Parathyroid adenoma (tissue), 2 donors: Measurements from ENCODE around the gene PRKCG.
"Not testable (repeated sequence)": the region's sequence is repeated elsewhere in the genome, so short reads cannot be mapped to it uniquely, and the experiment has no call there.

Experiments
- H2AFZ ChIP-seq: fragments of 300-600 bp; sonication (generic); one replicate; pipeline ENCODE4 v1.7.0; 2017; ENCODE audit warnings: antibody characterized with exemption, mild to moderate bottlenecking
- H3K27ac ChIP-seq: fragments of 300-600 bp; sonication (generic); one replicate; pipeline ENCODE4 v1.7.0; 2017
- H3K27me3 ChIP-seq: fragments of 300-600 bp; sonication (generic); one replicate; pipeline ENCODE4 v1.7.0; 2017; ENCODE audit warnings: low read length; ENCODE audit not compliant: control insufficient read depth, insufficient read depth
- H3K36me3 ChIP-seq: fragments of 300-600 bp; sonication (generic); one replicate; pipeline ENCODE4 v1.7.0; 2017; ENCODE audit warnings: low read length; ENCODE audit not compliant: control insufficient read depth, insufficient read depth
- H3K4me1 ChIP-seq: fragments of 300-600 bp; sonication (generic); one replicate; pipeline ENCODE4 v1.7.0; 2017; ENCODE audit warnings: control low read depth
- H3K4me2 ChIP-seq: fragments of 300-600 bp; sonication (generic); one replicate; pipeline ENCODE4 v1.7.0; 2017; ENCODE audit warnings: low read length
- H3K4me3 ChIP-seq: fragments of 300-600 bp; sonication (generic); one replicate; pipeline ENCODE4 v1.7.0; 2017; ENCODE audit warnings: low read depth, low read length
- H3K79me2 ChIP-seq: fragments of 300-600 bp; sonication (generic); one replicate; pipeline ENCODE4 v1.7.0; 2017; ENCODE audit warnings: control low read depth
- H3K9ac ChIP-seq: fragments of 300-600 bp; sonication (generic); one replicate; pipeline ENCODE4 v1.7.0; 2017; ENCODE audit warnings: mild to moderate bottlenecking
- H3K9me3 ChIP-seq: fragments of 300-600 bp; sonication (generic); one replicate; pipeline ENCODE4 v1.7.0; 2017; ENCODE audit warnings: low read length; ENCODE audit not compliant: control insufficient read depth
- CTCF ChIP-seq: fragments of 300-600 bp; sonication (generic); IDR thresholded peaks from one replicate; pipeline ENCODE4 v1.7.0; 2017; ENCODE audit warnings: antibody characterized with exemption, mild to moderate bottlenecking
- donor health status: primary hyperparathyroidism.

Gene PRKCG

GRCh38 chr19:53881482-53882390, at the start of gene PRKCG:
Gene PRKCG (plus strand): TSS chr19:53882197. CDS start chr19:53882495, 298 bp downstream.
- Histone ChIP-seq H3K79me2 (no peaks in the 10 kb centered on the region), H3K36me3 (no peaks in the 10 kb centered on the region), H3K9me3 (no peaks in the 10 kb centered on the region), H3K4me2 (peak within 1 kb of the TSS; percentile 75), H2AFZ (peak within 1 kb of the TSS; percentile 81), H3K9ac (peak within 1 kb of the TSS; percentile 3), H3K27me3 (no peaks in the 10 kb centered on the region), H3K4me3 (peak within 1 kb of the TSS; percentile 65), H3K27ac (peak within 1 kb of the TSS; percentile 69), H3K4me1 (peaks cover 13% of the 10 kb centered on the region)
- peak; percentile 72 for TF ChIP-seq CTCF

GRCh38 chr19:53832861-53833260, 49.1 kb upstream of the PRKCG start:
- not testable (repeated sequence) for H3K36me3 ChIP-seq, H3K4me1 ChIP-seq, H2AFZ ChIP-seq, H3K27ac ChIP-seq, H3K79me2 ChIP-seq, H3K9ac ChIP-seq, H3K9me3 ChIP-seq, H3K27me3 ChIP-seq, H3K4me2 ChIP-seq, H3K4me3 ChIP-seq

DNA sequence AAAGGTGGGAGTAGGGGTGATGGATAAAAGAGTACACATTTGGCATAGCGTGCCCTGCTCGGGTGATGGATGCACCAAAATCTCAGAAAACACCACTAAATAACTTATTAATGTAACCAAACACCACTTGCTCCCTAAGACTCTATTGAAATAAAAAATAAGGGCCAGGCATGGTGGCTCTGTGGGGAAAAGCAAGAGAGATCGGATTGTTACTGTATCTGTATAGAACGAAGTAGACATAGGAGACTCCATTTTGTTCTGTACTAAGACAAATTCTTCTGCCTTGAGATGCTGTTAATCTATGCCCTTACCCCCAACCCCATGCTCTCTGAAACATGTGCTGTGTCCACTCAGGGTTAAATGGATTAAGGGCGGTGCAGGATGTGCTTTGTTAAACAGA, 43.6 kb upstream of the PRKCG start:
- not testable (repeated sequence) for H3K27ac ChIP-seq, H3K9ac ChIP-seq, H3K36me3 ChIP-seq, H3K79me2 ChIP-seq, H3K4me2 ChIP-seq, H3K4me3 ChIP-seq, H3K27me3 ChIP-seq, H2AFZ ChIP-seq, H3K9me3 ChIP-seq, H3K4me1 ChIP-seq

GRCh38 chr19:53840241-53840640, 41.8 kb upstream of the PRKCG start:
- H3K4me2 ChIP-seq, H3K9me3 ChIP-seq: not testable (repeated sequence)

DNA sequence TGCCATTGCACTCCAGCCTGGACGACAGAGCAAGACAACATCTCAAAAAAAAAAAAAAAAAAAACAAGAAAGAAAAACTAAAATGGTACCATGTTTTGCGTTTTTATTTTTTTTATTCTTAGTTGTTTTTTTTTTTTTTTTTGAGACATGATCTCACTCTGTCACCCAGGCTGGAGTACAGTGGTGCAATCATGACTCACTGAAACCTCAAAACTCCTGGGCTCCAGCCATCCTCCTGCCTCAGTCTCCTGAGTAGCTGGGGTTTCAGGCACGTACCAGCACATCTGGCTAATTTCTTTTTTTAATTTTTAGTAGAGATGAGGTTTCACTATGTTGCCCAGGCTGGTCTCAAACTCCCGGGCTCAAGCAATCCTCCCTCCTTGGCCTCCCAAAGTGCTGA, 41.1 kb upstream of the PRKCG start:
- not testable (repeated sequence) for H3K27me3 ChIP-seq, H3K79me2 ChIP-seq, H3K9me3 ChIP-seq, H3K9ac ChIP-seq, H3K4me1 ChIP-seq, H3K4me2 ChIP-seq, H3K27ac ChIP-seq, H3K36me3 ChIP-seq, H2AFZ ChIP-seq, H3K4me3 ChIP-seq

More at GRCh38 chr19:53840241-53840640, 41.8 kb upstream of the PRKCG start:
- H3K4me1 ChIP-seq, H3K9ac ChIP-seq, H3K4me3 ChIP-seq, H3K79me2 ChIP-seq, H3K27me3 ChIP-seq, H3K27ac ChIP-seq, H3K36me3 ChIP-seq, H2AFZ ChIP-seq: not testable (repeated sequence)

DNA sequence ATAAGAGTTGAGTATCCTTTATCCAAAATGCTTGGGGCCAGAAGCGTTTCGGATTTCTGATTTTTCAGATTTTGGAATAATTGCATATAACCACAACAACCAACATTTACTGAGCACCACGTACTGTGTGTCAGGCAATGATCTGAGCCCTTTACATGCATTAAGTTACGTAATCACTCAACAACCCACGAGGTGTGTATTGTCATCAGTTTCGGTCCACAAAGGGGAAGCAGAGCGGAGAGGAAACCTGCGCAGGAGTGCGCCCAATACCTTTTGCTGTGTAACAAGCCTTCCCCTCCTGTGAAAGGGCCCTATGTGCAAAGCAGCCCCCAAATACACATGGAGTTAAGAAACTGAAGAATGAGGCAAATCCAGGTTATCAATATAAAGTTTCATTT, 37.1 kb upstream of the PRKCG start:
- TF ChIP-seq CTCF, result no peak
- Histone ChIP-seq H3K79me2 (no peaks in the 10 kb centered on the region), H3K4me2 (no peak overlapping the region), H3K4me1 (peaks cover 6% of the 10 kb centered on the region), H3K36me3 (no peaks in the 10 kb centered on the region), H3K9ac (no peak overlapping the region), H3K27ac (no peak overlapping the region), H3K27me3 (no peaks in the 10 kb centered on the region), H3K4me3 (no peak overlapping the region), H2AFZ (no peak overlapping the region), H3K9me3 (no peaks in the 10 kb centered on the region)
